Ectodermal cell (in vitro differentiated cells): ENCODE results near the gene FOS.
"Not testable (repeated sequence)": the region's sequence is repeated elsewhere in the genome, so short reads cannot be mapped to it uniquely, and the experiment has no call there.

Source experiments
- H3K27ac ChIP-seq: 2 replicates; pipeline ENCODE4 v1.7.0; 2013; ENCODE audit warnings: mild to moderate bottlenecking, low read depth, low read length; ENCODE audit not compliant: insufficient read depth, poor library complexity, severe bottlenecking
- H3K27me3 ChIP-seq: 2 replicates; pipeline ENCODE4 v1.7.0; 2013; ENCODE audit warnings: mild to moderate bottlenecking, low read length; ENCODE audit not compliant: insufficient read depth, control insufficient read depth, poor library complexity, severe bottlenecking
- H3K36me3 ChIP-seq: one replicate; pipeline ENCODE4 v1.7.0; 2013; ENCODE audit warnings: low read length; ENCODE audit not compliant: control insufficient read depth, insufficient read depth
- H3K4me1 ChIP-seq: one replicate; pipeline ENCODE4 v1.7.0; 2013; ENCODE audit warnings: low read length; ENCODE audit not compliant: control insufficient read depth, insufficient read depth
- H3K4me3 ChIP-seq: 2 replicates; pipeline ENCODE4 v1.7.0; 2013; ENCODE audit warnings: low read depth, low read length, control low read depth; ENCODE audit not compliant: insufficient read depth
- H3K9me3 ChIP-seq: 2 replicates; pipeline ENCODE4 v1.7.0; 2013; ENCODE audit warnings: mild to moderate bottlenecking, low read length, moderate library complexity; ENCODE audit not compliant: control insufficient read depth
- WGBS, 2 experiments: methylation state at CpG; one replicate each; pipeline ENCODE4 v1.1.7; 2013; ENCODE audit warnings: missing lambda C conversion rate in 2 of 2; 5-methylcytosine and 5-hydroxymethylcytosine counted together

Gene FOS

DNA sequence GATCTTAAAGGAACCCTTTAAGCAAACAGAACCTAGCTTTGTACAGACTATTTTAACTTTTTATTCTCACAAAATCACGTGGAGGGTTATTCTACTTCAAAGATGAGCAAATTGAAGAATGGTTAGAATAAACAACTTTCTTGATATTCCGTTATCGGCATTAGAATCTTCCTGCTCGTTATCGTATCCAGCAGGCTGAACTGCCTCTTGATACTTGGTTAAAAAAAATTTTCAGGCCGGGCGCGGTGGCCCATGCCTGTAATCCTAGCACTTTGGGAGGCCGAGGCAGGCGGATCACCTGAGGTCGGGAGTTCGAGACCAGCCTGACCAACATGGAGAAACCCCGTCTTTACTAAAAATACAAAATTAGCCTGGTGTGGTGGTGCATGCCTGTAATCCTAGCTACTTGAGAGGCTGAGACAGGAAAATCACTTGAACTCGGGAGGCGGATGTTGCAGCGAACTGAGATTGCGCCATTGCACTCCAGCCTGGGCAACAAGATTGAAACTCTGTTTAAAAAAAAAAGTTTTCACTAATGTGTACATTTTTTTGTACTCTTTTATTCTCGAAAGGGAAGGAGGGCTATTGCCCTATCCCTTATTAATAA, 4.0 kb downstream of the FOS start:
- H3K36me3 ChIP-seq, H3K27ac ChIP-seq, H3K9me3 ChIP-seq, H3K4me3 ChIP-seq, H3K4me1 ChIP-seq: not testable (repeated sequence)
- WGBS, 2 experiments, result 88 to 92% methylated on average over 17 to 18 of the region's 18 CpGs
- peaks cover 36% of the 10 kb centered on the region for H3K27me3 ChIP-seq

- Histone ChIP-seq H3K27me3 (peaks cover 32% of the 10 kb centered on the region), H3K4me3 (no peak overlapping the region), H3K9me3 (no peaks in the 10 kb centered on the region), H3K27ac (no peak overlapping the region), H3K36me3 (no peaks in the 10 kb centered on the region), H3K4me1 (peaks cover 6% of the 10 kb centered on the region)
- 86 to 87% methylated on average over 12 to 13 of the region's 13 CpGs for WGBS, 2 experiments
These were observed 4.7 kb downstream of the FOS start for GRCh38 chr14:75283162-75283832.

- no peak overlapping the region for H3K4me3 ChIP-seq
- no peak overlapping the region for H3K27ac ChIP-seq
- no peaks in the 10 kb centered on the region for H3K9me3 ChIP-seq
- peaks cover 6% of the 10 kb centered on the region for H3K4me1 ChIP-seq
- H3K36me3 ChIP-seq, result no peaks in the 10 kb centered on the region
- peaks cover 29% of the 10 kb centered on the region for H3K27me3 ChIP-seq
- WGBS, 2 experiments, result 90 to 92% methylated on average over 5 of the region's 5 CpGs
These were observed 5.4 kb downstream of the FOS start for GRCh38 chr14:75283833-75284563.

- H3K4me3 ChIP-seq, result no peak overlapping the region
- H3K27me3 ChIP-seq, result peaks cover 15% of the 10 kb centered on the region
- no peaks in the 10 kb centered on the region for H3K9me3 ChIP-seq
- no peaks in the 10 kb centered on the region for H3K36me3 ChIP-seq
- peaks cover 6% of the 10 kb centered on the region for H3K4me1 ChIP-seq
- H3K27ac ChIP-seq, result no peak overlapping the region
These were observed 6.7 kb downstream of the FOS start for GRCh38 chr14:75285331-75285730.

- Histone ChIP-seq H3K9me3 (no peaks in the 10 kb centered on the region), H3K27me3 (peaks cover 6% of the 10 kb centered on the region), H3K4me3 (no peak overlapping the region), H3K4me1 (peaks cover 6% of the 10 kb centered on the region), H3K27ac (no peak overlapping the region), H3K36me3 (no peaks in the 10 kb centered on the region)
- 64 to 70% methylated on average over 5 of the region's 5 CpGs for WGBS, 2 experiments
These were observed 7.7 kb downstream of the FOS start for GRCh38 chr14:75286313-75286712.

GRCh38 chr14:75289840-75290388, 11.3 kb downstream of the FOS start:
- Histone ChIP-seq H3K9me3 (no peaks in the 10 kb centered on the region), H3K4me3 (no peak overlapping the region), H3K4me1 (peaks cover 6% of the 10 kb centered on the region), H3K36me3 (no peaks in the 10 kb centered on the region), H3K27ac (no peak overlapping the region), H3K27me3 (no peaks in the 10 kb centered on the region)
- WGBS, 2 experiments, result 92% methylated on average over 3 of the region's 3 CpGs

GRCh38 chr14:75290851-75291250, 12.2 kb downstream of the FOS start:
- no peaks in the 10 kb centered on the region for H3K27me3 ChIP-seq
- no peak overlapping the region for H3K4me3 ChIP-seq
- 94 to 97% methylated on average over 3 of the region's 3 CpGs for WGBS, 2 experiments
- peaks cover 13% of the 10 kb centered on the region for H3K4me1 ChIP-seq
- H3K36me3 ChIP-seq, result no peaks in the 10 kb centered on the region
- no peaks in the 10 kb centered on the region for H3K9me3 ChIP-seq
- no peak overlapping the region for H3K27ac ChIP-seq

- whole genome bisulfite sequencing, 2 experiments, result 88 to 89% methylated on average over 5 of the region's 5 CpGs
- Histone ChIP-seq H3K4me1 (peaks cover 13% of the 10 kb centered on the region), H3K36me3 (no peaks in the 10 kb centered on the region), H3K4me3 (no peak overlapping the region), H3K9me3 (no peaks in the 10 kb centered on the region), H3K27ac (no peak overlapping the region), H3K27me3 (no peaks in the 10 kb centered on the region)
These were observed 12.7 kb downstream of the FOS start for GRCh38 chr14:75291331-75291730.

- no peak overlapping the region for H3K4me3 ChIP-seq
- WGBS, 2 experiments, result 88 to 90% methylated on average over 9 of the region's 9 CpGs
- no peaks in the 10 kb centered on the region for H3K36me3 ChIP-seq
- no peaks in the 10 kb centered on the region for H3K27me3 ChIP-seq
- H3K9me3 ChIP-seq, result no peaks in the 10 kb centered on the region
- no peak overlapping the region for H3K27ac ChIP-seq
- H3K4me1 ChIP-seq, result peaks cover 13% of the 10 kb centered on the region
These were observed 13.5 kb downstream of the FOS start for GRCh38 chr14:75292101-75292563.

DNA sequence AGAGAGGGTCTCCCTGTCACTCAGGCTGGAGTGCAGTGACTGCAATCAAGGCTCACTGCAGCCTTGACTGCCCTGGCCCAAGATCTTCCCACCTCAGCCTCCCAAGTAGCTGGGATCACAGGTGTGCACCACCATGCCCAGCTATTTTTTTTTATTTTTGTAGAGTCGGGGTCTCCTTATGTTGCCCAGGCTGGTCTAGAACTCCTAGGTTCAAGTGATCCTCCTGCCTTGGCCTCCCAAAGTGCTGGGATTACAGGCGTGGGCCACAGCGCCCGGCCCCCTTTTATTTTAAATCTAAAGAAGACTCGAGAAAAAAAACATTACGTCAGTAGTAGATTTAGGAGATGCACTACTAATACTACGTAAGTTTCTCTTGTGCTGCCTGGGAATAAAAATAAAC, 14.3 kb downstream of the FOS start:
- no peaks in the 10 kb centered on the region for H3K27me3 ChIP-seq
- 93 to 97% methylated on average over 7 of the region's 7 CpGs for WGBS, 2 experiments

More for the DNA sequence above, 14.3 kb downstream of the FOS start:
- no peak overlapping the region for H3K27ac ChIP-seq
- H3K4me1 ChIP-seq, result peaks cover 11% of the 10 kb centered on the region
- no peak overlapping the region for H3K4me3 ChIP-seq
- no peaks in the 10 kb centered on the region for H3K36me3 ChIP-seq
- H3K9me3 ChIP-seq, result no peaks in the 10 kb centered on the region
